OCI-LY1 (cell line): ENCODE measurements around the gene VTI1A.

Source experiments
- H2AFZ ChIP-seq: fragments of 200-600 bp; sonication (generic), shearing (Covaris generic); 2 replicates; pipeline ENCODE4 v1.6.0; 2014; ENCODE audit warnings: antibody characterized with exemption, mild to moderate bottlenecking, low read length
- H3F3A ChIP-seq: fragments of 200-600 bp; sonication (generic), shearing (Covaris generic); 2 replicates; pipeline ENCODE4 v1.6.0; 2014; ENCODE audit warnings: mild to moderate bottlenecking, antibody characterized with exemption, low read length, moderate library complexity; ENCODE audit not compliant: insufficient read depth
- H3K27ac ChIP-seq: fragments of 200-600 bp; sonication (generic); 2 replicates; pipeline ENCODE4 v1.5.1; 2014; ENCODE audit warnings: low read length, mixed run types, mild to moderate bottlenecking, low read depth; ENCODE audit not compliant: poor library complexity, severe bottlenecking
- H3K27me3 ChIP-seq: fragments of 200-600 bp; sonication (generic); 2 replicates; pipeline ENCODE4 v1.6.0; 2014; ENCODE audit warnings: antibody characterized with exemption, mild to moderate bottlenecking, low read length, moderate library complexity; ENCODE audit not compliant: insufficient read depth
- H3K36me3 ChIP-seq: fragments of 200-600 bp; sonication (generic); 2 replicates; pipeline ENCODE4 v1.6.1; 2014; ENCODE audit warnings: mild to moderate bottlenecking, antibody characterized with exemption, low read length, moderate library complexity, mixed read lengths; ENCODE audit not compliant: insufficient read depth
- H3K4me1 ChIP-seq: fragments of 200-600 bp; sonication (generic); 2 replicates; pipeline ENCODE4 v1.5.1; 2014; ENCODE audit warnings: mild to moderate bottlenecking, low read length, moderate library complexity; ENCODE audit not compliant: insufficient read depth, severe bottlenecking
- H3K4me2 ChIP-seq: fragments of 200-600 bp; sonication (generic), shearing (Covaris generic); 2 replicates; pipeline ENCODE4 v1.6.1; 2014; ENCODE audit warnings: low read length
- H3K4me3 ChIP-seq: fragments of 200-600 bp; sonication (generic); 2 replicates; pipeline ENCODE4 v1.5.1; 2014; ENCODE audit warnings: low read length, low read depth, mild to moderate bottlenecking, mixed read lengths; ENCODE audit not compliant: poor library complexity, severe bottlenecking
- H3K79me2 ChIP-seq: fragments of 200-600 bp; shearing (Covaris generic); 2 replicates; pipeline ENCODE4 v1.6.1; 2016; ENCODE audit warnings: mixed run types, low read length, mixed read lengths; ENCODE audit not compliant: insufficient read depth
- H3K9ac ChIP-seq: fragments of 200-600 bp; sonication (generic), shearing (Covaris generic); 2 replicates; pipeline ENCODE4 v1.6.1; 2014; ENCODE audit warnings: mild to moderate bottlenecking, low read length, mixed read lengths
- H3K9me2 ChIP-seq: fragments of 200-600 bp; sonication (generic), shearing (Covaris generic); 2 replicates; pipeline ENCODE4 v1.6.1; 2014; ENCODE audit warnings: low read depth, mild to moderate bottlenecking, low read length, mixed read lengths
- H3K9me3 ChIP-seq: fragments of 200-600 bp; shearing (Covaris generic); 2 replicates; pipeline ENCODE4 v1.6.1; 2014; ENCODE audit warnings: low read length, mixed read lengths
- H4K20me1 ChIP-seq: fragments of 200-600 bp; sonication (generic), shearing (Covaris generic); 2 replicates; pipeline ENCODE4 v1.6.0; 2016; ENCODE audit warnings: mild to moderate bottlenecking, low read length; ENCODE audit not compliant: insufficient read depth
- CTCF ChIP-seq: fragments of 200-600 bp; sonication (generic), shearing (Covaris generic); IDR thresholded peaks from 2 replicates; pipeline ENCODE4 v1.5.1; 2017; ENCODE audit warnings: mild to moderate bottlenecking, antibody characterized with exemption, low read length, moderate library complexity, mixed read lengths
- EZH2 ChIP-seq: fragments of 200-600 bp; sonication (generic), shearing (Covaris generic); IDR thresholded peaks from 2 replicates; pipeline ENCODE4 v1.8.0; 2017; ENCODE audit warnings: borderline replicate concordance, mixed run types, mild to moderate bottlenecking, antibody characterized with exemption, low read length, moderate library complexity, mixed read lengths

Gene VTI1A

GRCh38 chr10:112581921-112582320 lies 134.9 kb downstream of the VTI1A start:
- no peak overlapping the region for H3K27ac ChIP-seq
- no peaks in the 10 kb centered on the region for H3K27me3 ChIP-seq
- H3K9me2 ChIP-seq = no peaks in the 10 kb centered on the region
- H3K36me3 ChIP-seq = no peaks in the 10 kb centered on the region
- no peaks in the 10 kb centered on the region for H3F3A ChIP-seq
- H2AFZ ChIP-seq = no peak overlapping the region
- TF ChIP-seq EZH2 = no peak
- no peak for TF ChIP-seq CTCF
- H4K20me1 ChIP-seq = no peaks in the 10 kb centered on the region
- no peak overlapping the region for H3K9ac ChIP-seq
- no peaks in the 10 kb centered on the region for H3K4me1 ChIP-seq
- no peak overlapping the region for H3K4me2 ChIP-seq
- no peak overlapping the region for H3K4me3 ChIP-seq
- no peaks in the 10 kb centered on the region for H3K79me2 ChIP-seq
- no peaks in the 10 kb centered on the region for H3K9me3 ChIP-seq

GRCh38 chr10:112583236-112583939 lies 136.4 kb downstream of the VTI1A start:
- TF ChIP-seq EZH2 (no peak), CTCF (no peak)
- Histone ChIP-seq H2AFZ (no peak overlapping the region), H3K9me3 (no peaks in the 10 kb centered on the region), H3K9me2 (no peaks in the 10 kb centered on the region), H3F3A (no peaks in the 10 kb centered on the region), H3K4me1 (no peaks in the 10 kb centered on the region), H3K79me2 (no peaks in the 10 kb centered on the region), H3K27ac (no peak overlapping the region), H3K27me3 (no peaks in the 10 kb centered on the region), H3K36me3 (no peaks in the 10 kb centered on the region), H3K4me2 (no peak overlapping the region), H3K9ac (no peak overlapping the region), H3K4me3 (no peak overlapping the region), H4K20me1 (no peaks in the 10 kb centered on the region)

GRCh38 chr10:112584276-112584675 lies 137.3 kb downstream of the VTI1A start:
- H3K27me3 ChIP-seq = no peaks in the 10 kb centered on the region
- TF ChIP-seq CTCF = no peak
- no peak for TF ChIP-seq EZH2
- no peak overlapping the region for H3K9ac ChIP-seq
- H3K4me1 ChIP-seq = no peaks in the 10 kb centered on the region
- H2AFZ ChIP-seq = no peak overlapping the region
- no peaks in the 10 kb centered on the region for H3K36me3 ChIP-seq
- H3K79me2 ChIP-seq = no peaks in the 10 kb centered on the region
- no peak overlapping the region for H3K4me3 ChIP-seq
- no peaks in the 10 kb centered on the region for H3F3A ChIP-seq
- H3K4me2 ChIP-seq = no peak overlapping the region
- no peaks in the 10 kb centered on the region for H3K9me2 ChIP-seq
- H3K27ac ChIP-seq = no peak overlapping the region
- no peaks in the 10 kb centered on the region for H4K20me1 ChIP-seq
- no peaks in the 10 kb centered on the region for H3K9me3 ChIP-seq
